ENCODE measurements around the gene SEC11A.

Gene SEC11A

GRCh38 chr15:84681831-84682230 lies 34.1 kb downstream of the SEC11A start:
- DNase-seq (ENCODE audit: low spot score), result no peak

GRCh38 chr15:84671211-84671610 lies 44.7 kb downstream of the SEC11A start:
- no peak for DNase-seq (ENCODE audit: low spot score)

- DNase-seq (ENCODE audit: low spot score), result peak; percentile 19
These were observed 46.2 kb downstream of the SEC11A start for GRCh38 chr15:84669726-84670125.

GRCh38 chr15:84668221-84668982 lies 47.5 kb downstream of the SEC11A start:
- DNase-seq (ENCODE audit: low spot score), result no peak

GRCh38 chr15:84666373-84666772 lies 49.6 kb downstream of the SEC11A start:
- DNase-seq (ENCODE audit: low spot score), result no peak

GRCh38 chr15:84661001-84661400 lies 54.9 kb downstream of the SEC11A start:
- no peak for DNase-seq (ENCODE audit: low spot score)

GRCh38 chr15:84659904-84660781 lies 55.8 kb downstream of the SEC11A start:
- no peak for DNase-seq (ENCODE audit: low spot score)

GRCh38 chr15:84658788-84659411 lies 57.0 kb downstream of the SEC11A start:
- no peak for DNase-seq (ENCODE audit: low spot score)

GRCh38 chr15:84658080-84658787 lies 57.7 kb downstream of the SEC11A start, which contains the start of gene NMB:
NMB (minus strand) TSS chr15:84658199; CDS start chr15:84658152, 47 bp downstream.
- DNase-seq (ENCODE audit: low spot score), result peak; percentile 57

- no peak for DNase-seq (ENCODE audit: low spot score)
These were observed 58.2 kb downstream of the SEC11A start for GRCh38 chr15:84657748-84658079.

GRCh38 chr15:84656972-84657371 lies 59.0 kb downstream of the SEC11A start:
- DNase-seq (ENCODE audit: low spot score), result no peak

GRCh38 chr15:84654689-84655453 lies 61.1 kb downstream of the SEC11A start:
- DNase-seq (ENCODE audit: low spot score), result peak; percentile 94

- peak; percentile 98 for DNase-seq (ENCODE audit: low spot score)
These were observed 61.8 kb downstream of the SEC11A start, which contains the start of gene WDR73 for GRCh38 chr15:84653910-84654688. WDR73 (minus strand) TSS chr15:84654283; CDS start chr15:84654274, 9 bp downstream.

GRCh38 chr15:84653584-84653909 lies 62.4 kb downstream of the SEC11A start:
- DNase-seq (ENCODE audit: low spot score), result no peak

- no peak for DNase-seq (ENCODE audit: low spot score)
These were observed 66.2 kb downstream of the SEC11A start for GRCh38 chr15:84649706-84650105.

GRCh38 chr15:84648539-84648938 lies 67.4 kb downstream of the SEC11A start:
- DNase-seq (ENCODE audit: low spot score), result no peak

GRCh38 chr15:84647726-84648125 lies 68.2 kb downstream of the SEC11A start:
- no peak for DNase-seq (ENCODE audit: low spot score)

GRCh38 chr15:84645997-84646396 lies 69.9 kb downstream of the SEC11A start:
- no peak for DNase-seq (ENCODE audit: low spot score)

GRCh38 chr15:84645496-84645895 lies 70.4 kb downstream of the SEC11A start:
- no peak for DNase-seq (ENCODE audit: low spot score)

- no peak for DNase-seq (ENCODE audit: low spot score)
These were observed 72.1 kb downstream of the SEC11A start for GRCh38 chr15:84643838-84644237.

Data from Ammon's horn (tissue), 1 donor.